ENCODE data around the gene SEMA7A. TPM values are rescaled to one million over a fixed set of nuclear protein-coding genes. Genes with fewer than 3 reads are reported as not detected.

SEMA7A gene
- total RNA-seq, 1 donor from 2014 or later: 178 TPM

DNA sequence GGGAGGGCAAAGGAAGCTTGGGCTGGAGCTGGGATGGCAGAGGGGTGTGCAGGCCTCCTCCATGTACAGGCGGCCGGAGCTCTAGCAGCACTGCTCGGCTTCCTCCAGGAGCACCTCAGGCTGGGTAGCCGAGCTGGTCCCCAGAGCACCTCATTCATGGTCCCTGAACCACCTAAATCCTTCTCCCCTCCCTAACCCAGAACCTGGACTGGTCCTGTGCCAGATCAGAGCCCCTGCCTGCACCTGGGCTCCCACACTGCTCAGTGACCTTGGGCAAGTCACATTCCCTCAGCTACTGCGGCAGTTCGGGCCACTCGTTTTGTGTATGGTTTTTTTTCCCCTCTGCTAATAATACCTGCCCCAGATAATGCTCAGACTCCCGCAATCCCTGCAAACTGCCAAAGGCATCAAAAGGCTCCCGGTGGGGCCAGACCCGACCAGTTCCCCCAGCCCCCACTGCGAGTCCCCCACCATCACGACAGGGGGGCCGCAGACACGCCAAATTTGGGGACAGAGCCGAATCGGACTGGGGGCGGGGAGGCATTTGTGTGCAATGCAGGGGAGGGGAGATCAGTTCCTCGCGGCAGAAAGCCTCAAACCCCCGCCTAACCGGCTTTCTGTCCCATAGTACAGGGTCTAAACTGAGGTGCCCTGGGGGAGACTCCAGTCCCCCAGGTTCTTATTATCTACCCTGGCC, 1.3 kb downstream of the SEMA7A start:
- intact Hi-C loops (cut with micrococcal nuclease): no loop called here
- TF ChIP-seq CTCF (IDR thresholded peaks at IDR 0.05): no peak
- no peaks in the 10 kb centered on the region for H3K27me3 Mint-ChIP-seq
- peak overlapping the region; percentile 84 for H3K27ac Mint-ChIP-seq
- peaks cover 46% of the 10 kb centered on the region for H3K36me3 Mint-ChIP-seq (ENCODE audit: low read depth)
- CTCF ChIA-PET: interaction anchor here (0.7 to 17.7 kb wide), 3 partner anchors 28 to 60 kb away, joined by 3 to 403 read pairs (median 21); no protein-coding TSS in a partner anchor
- peaks cover 82% of the 10 kb centered on the region for H3K4me1 Mint-ChIP-seq
- ATAC-seq (ENCODE audit: low read depth) (no peak), DNase-seq (no peak)
- peak overlapping the region; percentile 96 for H3K4me3 Mint-ChIP-seq
- POLR2A ChIA-PET: interaction anchor here (0.6 to 12.1 kb wide), 14 partner anchors 8 to 358 kb away, joined by 3 to 214 read pairs (median 6); partner anchors contain the start of genes ARID3B and UBL7
- no peaks in the 10 kb centered on the region for H3K9me3 Mint-ChIP-seq

DNA sequence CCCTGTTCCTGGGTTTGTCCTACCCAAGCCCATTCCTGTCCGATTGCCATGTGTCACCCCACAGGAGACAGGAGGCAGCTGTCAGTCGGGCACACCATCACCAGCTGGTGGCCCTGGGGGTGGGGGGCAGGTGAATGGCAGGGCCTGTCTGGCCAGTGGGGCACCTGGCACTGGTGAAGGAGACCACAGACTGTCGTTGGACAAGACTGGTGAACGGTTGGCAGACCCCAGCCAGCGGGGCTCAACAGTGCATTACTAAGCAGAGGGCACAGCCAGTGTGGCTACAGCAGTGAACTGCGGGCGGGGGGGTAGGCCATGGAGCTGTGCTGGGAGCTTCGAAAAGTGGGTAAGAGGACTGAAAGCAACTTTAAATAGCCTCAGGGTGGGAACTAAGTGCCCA, 2.1 kb downstream of the SEMA7A start:
- no peak for DNase-seq
- CTCF ChIA-PET: interaction anchor here (0.7 to 17.7 kb wide), 3 partner anchors 28 to 59 kb away, joined by 3 to 403 read pairs (median 21); no protein-coding TSS in a partner anchor
- peak overlapping the region; percentile 84 for H3K27ac Mint-ChIP-seq

DNA sequence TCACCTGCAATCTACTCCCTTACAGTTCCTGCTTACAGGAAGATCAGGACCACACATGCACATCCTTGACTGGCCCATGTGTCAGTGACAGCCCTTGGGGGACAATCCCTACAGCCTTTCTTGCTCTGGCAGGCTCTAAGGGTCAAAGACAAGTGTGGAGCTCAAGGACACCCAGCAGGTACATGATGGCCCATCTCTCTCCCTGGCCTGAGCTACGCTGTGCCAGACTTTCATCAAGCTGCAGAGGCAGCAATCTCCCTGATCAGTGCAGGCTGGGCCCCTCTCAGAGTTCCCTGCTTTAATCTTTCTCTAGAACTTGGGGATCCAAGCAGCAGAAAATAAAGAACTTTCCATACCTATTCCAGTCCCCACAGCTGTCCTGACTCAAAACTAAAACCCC, 2.6 kb downstream of the SEMA7A start:
- peaks cover 57% of the 10 kb centered on the region for H3K36me3 Mint-ChIP-seq (ENCODE audit: low read depth)
- no peak for ATAC-seq (ENCODE audit: low read depth)
- peaks cover 87% of the 10 kb centered on the region for H3K4me1 Mint-ChIP-seq
- CTCF ChIA-PET: interaction anchor here (2.9 to 17.7 kb wide), 3 partner anchors 8 to 51 kb away, joined by 9 to 403 read pairs (median 21); no protein-coding TSS in a partner anchor
- no peaks in the 10 kb centered on the region for H3K9me3 Mint-ChIP-seq
- no peak for TF ChIP-seq CTCF (IDR thresholded peaks at IDR 0.05)
- H3K27me3 Mint-ChIP-seq: no peaks in the 10 kb centered on the region
- intact Hi-C loops (cut with micrococcal nuclease): loop anchor here (1.0 kb wide), 1 partner anchor 9 kb away; no protein-coding TSS in a partner anchor
- H3K27ac Mint-ChIP-seq: peak overlapping the region; percentile 84
- POLR2A ChIA-PET: interaction anchor here (0.8 to 12.1 kb wide), 10 partner anchors 10 to 359 kb away, joined by 3 to 214 read pairs (median 6); no protein-coding TSS in a partner anchor
- H3K4me3 Mint-ChIP-seq: peak overlapping the region; percentile 96
- DNase-seq: no peak

More for the DNA sequence above, 2.1 kb downstream of the SEMA7A start:
- no peak for ATAC-seq (ENCODE audit: low read depth)
- no peaks in the 10 kb centered on the region for H3K27me3 Mint-ChIP-seq
- intact Hi-C loops (cut with micrococcal nuclease): loop anchor here (1.0 kb wide), 1 partner anchor 9 kb away; no protein-coding TSS in a partner anchor
- POLR2A ChIA-PET: interaction anchor here (0.6 to 12.1 kb wide), 11 partner anchors 10 to 359 kb away, joined by 3 to 214 read pairs (median 6); partner anchors contain the start of gene ARID3B
- H3K4me3 Mint-ChIP-seq: peak overlapping the region; percentile 96
- H3K36me3 Mint-ChIP-seq (ENCODE audit: low read depth): peaks cover 52% of the 10 kb centered on the region
- H3K9me3 Mint-ChIP-seq: no peaks in the 10 kb centered on the region
- TF ChIP-seq CTCF (IDR thresholded peaks at IDR 0.05): no peak
- H3K4me1 Mint-ChIP-seq: peaks cover 87% of the 10 kb centered on the region

DNA sequence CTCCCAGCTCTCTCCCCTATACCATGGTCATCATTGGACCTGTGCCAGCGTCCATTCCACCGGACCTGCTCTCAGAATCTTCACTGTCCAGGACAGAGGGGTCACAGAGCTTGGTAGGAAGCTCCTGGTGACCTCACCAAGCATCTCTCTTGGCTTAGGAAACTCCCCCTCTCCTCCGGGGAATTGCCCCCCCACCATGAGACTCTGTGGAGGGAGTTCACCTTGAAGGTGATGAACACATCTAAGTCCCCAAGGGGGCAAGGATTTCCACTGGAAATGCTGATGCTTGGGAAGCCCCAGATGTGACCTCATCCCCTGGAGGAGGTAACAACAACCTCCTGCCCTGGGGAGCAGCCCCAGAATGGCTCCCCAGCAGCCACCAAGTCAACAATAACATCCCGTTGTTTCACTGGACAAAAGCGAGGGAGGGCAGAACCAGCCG, 3.2 kb downstream of the SEMA7A start:
- ChIA-PET POLR2A (interaction anchor here (1.1 to 12.1 kb wide), 9 partner anchors 10 to 360 kb away, joined by 3 to 214 read pairs (median 10); partner anchors contain the start of gene UBL7), CTCF (interaction anchor here (2.9 to 17.7 kb wide), 3 partner anchors 9 to 50 kb away, joined by 9 to 403 read pairs (median 21); no protein-coding TSS in a partner anchor)
- Mint-ChIP-seq H3K36me3 (ENCODE audit: low read depth) (peaks cover 63% of the 10 kb centered on the region), H3K27ac (peak overlapping the region; percentile 84), H3K4me1 (peaks cover 87% of the 10 kb centered on the region), H3K9me3 (no peaks in the 10 kb centered on the region), H3K27me3 (no peaks in the 10 kb centered on the region), H3K4me3 (peak overlapping the region; percentile 96)
- intact Hi-C loops (cut with micrococcal nuclease): no loop called here
- no peak for TF ChIP-seq CTCF (IDR thresholded peaks at IDR 0.05)
- DNase-seq (peak; percentile 47), ATAC-seq (ENCODE audit: low read depth) (no peak)

All from activated B cell treated with CpG ODN at 0.5 μM for 24 hours (primary cell).